HG03469 (cell line): ENCODE results near the gene TECPR1.
A peak's percentile ranks its signal among the peaks of the same experiment; 100 is the strongest.

Experiments used
- ATAC-seq: cut with Tn5 transposase; IDR thresholded peaks from one replicate; pipeline ENCODE4 v1.9.1; 2021; ENCODE audit warnings: mild to moderate bottlenecking, moderate library complexity, moderate number of reproducible peaks; ENCODE audit not compliant: unreplicated experiment

TECPR1 gene

GRCh38 chr7:98283887-98284222, 31.8 kb upstream of the TECPR1 start:
- ATAC-seq = no peak

DNA sequence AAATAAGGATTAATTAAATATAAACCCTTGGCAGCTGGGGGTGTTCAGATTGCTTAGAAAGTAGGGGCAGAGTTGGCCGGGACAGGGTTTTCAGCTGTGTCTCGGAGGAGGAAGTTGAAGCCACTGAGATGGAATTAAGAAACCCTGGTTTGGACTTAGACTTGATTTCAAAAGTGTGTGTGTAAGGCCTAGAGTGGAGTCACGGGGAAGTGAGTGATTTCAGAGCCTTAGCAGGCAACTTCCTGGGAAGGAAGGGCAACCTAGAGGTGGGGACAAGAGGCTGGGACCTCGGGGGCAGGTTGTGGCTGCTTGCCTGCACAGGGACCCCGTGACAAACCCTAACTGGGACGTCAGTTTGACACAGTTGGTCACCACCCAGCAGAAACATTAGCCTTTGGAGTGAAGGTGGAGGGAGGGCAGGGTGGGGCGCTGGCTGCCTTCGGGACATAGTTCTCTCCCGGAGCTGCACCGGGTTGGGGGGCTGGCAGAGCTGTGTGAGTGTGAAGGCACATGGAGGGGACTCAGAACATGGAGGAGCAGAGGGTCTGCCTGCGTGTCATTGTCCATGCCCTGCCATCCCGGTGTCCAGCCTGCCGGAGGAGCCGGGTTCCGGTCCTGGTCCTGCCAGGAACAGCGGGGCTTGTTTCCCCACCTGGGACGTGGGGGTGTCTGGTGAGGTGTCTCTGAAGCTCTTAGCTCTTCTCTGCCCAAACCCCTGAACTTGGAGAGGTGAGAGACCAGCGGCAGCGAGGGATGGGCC, 31.3 kb upstream of the TECPR1 start:
- ATAC-seq = no peak

DNA sequence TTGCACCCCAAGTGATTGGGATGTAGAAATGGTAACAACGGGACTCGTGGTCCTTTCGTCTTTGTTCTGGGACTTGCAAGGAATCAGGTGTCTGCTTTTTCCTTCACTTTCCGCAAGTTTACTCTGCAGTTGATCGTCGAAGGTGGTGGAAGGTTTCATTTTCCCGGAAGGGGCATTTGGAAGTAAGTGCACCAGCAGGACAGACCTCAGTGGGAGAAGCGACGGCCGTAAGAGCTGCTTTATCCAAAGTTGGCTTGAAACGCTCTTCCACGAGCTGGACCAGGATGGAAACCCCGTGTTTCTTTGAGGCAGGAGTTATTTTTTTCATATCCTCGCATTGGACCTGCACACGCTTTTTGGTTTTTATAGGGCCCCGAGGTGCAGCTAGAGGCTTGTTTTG, 30.7 kb upstream of the TECPR1 start:
- no peak for ATAC-seq

DNA sequence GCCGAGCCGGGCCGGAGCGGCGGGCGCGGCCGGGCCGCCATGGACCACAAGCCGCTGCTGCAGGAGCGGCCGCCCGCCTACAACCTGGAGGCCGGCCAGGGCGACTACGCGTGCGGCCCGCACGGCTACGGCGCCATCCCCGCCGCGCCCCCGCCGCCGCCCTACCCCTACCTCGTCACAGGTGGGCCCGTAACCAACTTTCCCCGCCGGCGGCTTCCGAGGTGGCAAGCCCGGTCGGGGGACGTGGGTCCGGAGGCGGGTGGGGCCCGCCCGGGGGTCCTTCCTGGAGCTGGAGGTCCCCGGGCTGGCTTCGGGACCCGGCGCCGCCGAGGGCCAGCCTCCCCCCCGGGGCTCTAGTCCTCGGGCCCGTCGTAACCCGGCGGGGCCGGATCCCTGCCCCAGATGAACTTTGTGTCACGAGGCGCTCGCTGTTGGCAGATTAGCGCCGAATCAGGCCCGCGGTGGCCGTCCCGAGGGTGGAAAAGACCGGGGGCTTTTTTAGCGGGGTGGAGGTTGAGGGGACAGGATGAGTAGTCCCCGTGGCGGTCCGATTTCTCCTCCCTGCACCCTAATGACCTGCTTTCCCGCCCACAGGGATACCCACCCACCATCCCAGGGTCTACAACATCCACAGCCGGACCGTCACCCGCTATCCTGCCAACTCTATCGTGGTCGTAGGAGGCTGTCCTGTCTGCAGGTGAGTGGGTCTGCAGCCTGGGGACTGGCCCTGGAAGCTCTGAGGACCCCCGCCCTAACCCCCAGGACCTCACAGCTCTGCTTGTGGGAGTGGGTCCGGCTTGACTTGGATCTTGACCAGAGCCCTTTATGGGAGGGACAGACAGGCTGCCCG, 29.9 kb upstream of the TECPR1 start:
- peak; percentile 32 for ATAC-seq

- ATAC-seq = peak; percentile 41
Observed at GRCh38 chr7:98280791-98281756, 29.0 kb upstream of the TECPR1 start, which contains the start of gene BRI3. TSS of gene BRI3 (plus strand) at chr7:98281686. CDS start at chr7:98281796, 110 bp downstream.

GRCh38 chr7:98280296-98280695, 28.3 kb upstream of the TECPR1 start:
- no peak for ATAC-seq

GRCh38 chr7:98278936-98279335, 26.9 kb upstream of the TECPR1 start:
- ATAC-seq = no peak

DNA sequence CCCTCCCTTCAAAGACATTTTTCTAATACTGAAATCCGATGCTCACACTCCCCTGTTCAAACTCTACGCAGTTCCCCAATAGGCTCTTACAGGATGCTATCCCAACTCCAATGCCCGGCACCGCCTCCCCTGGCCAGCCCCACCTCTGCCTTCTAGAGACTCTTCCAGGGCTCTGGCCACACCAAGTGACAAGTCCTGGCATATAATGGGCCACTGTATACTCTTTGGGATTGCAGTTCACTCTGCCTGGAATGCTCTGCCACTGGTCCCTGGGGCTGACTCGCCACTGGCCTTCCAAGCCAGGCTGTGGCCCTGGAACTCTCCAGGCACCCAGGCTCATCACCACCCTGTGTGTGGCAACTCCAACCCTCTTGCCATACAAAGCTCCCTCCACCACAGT, 26.4 kb upstream of the TECPR1 start:
- ATAC-seq = no peak

- ATAC-seq = no peak
Observed at GRCh38 chr7:98276241-98276761, 24.3 kb upstream of the TECPR1 start.

DNA sequence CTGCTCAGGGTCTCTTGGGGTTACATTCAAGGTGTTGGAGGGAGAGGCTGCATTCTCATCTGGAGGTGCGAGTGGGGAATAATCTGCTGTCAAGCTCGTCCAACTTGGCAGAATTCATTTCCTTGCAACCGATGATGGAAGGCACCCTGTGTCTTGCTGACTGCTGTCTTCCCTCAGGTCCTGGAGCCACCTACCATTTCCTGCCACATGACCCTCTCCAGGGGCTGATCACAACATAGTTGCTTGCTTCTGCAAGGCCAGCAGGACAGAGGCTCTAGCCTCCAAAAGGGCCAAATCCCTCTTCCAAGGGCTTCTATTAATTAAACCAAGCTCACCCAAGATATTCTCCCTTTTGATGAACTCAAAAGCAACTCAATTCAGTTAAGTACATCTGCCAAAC, 15.3 kb upstream of the TECPR1 start:
- no peak for ATAC-seq

GRCh38 chr7:98266840-98267239, 14.8 kb upstream of the TECPR1 start:
- no peak for ATAC-seq

GRCh38 chr7:98265841-98266271, 13.8 kb upstream of the TECPR1 start:
- no peak for ATAC-seq

- ATAC-seq = no peak
Observed at GRCh38 chr7:98257701-98258100, 5.7 kb upstream of the TECPR1 start.

- ATAC-seq = no peak
Observed at GRCh38 chr7:98256431-98256830, 4.4 kb upstream of the TECPR1 start.

DNA sequence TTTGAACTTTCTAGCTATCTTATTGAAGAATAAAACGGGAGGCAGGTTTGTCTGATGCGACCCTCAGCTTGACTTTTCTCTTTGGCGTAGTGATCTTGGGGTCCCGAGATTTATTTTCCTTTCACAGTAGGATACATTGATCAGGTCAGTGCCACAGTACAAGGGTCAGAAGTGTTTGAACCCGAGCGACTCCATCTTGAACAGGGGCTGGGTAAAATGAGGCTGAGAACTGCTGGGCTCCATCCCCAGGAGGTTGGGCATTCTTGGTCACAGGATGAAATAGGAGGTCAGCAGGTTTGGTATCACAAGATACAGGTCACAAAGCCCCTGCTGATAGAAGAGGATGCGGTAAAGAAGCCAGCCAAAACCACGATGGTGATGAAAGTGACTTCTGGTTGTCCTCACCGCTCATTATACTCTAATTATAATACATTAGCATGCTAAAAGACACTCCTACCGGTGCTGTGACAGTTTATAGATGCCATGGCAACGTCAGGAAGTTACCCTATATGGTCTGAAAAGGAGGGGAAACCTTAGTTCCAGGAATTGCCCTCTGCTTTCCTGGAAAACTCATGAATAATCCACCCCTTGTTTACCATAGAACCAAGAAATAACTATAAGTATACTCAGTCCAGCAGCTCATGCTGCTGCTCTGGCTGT, 3.0 kb upstream of the TECPR1 start:
- no peak for ATAC-seq

- no peak for ATAC-seq
Observed at GRCh38 chr7:98254516-98254915, 2.5 kb upstream of the TECPR1 start.

- no peak for ATAC-seq
Observed at GRCh38 chr7:98252425-98253054, 508 bp upstream of the TECPR1 start.

GRCh38 chr7:98251231-98251600, 816 bp downstream of the TECPR1 start:
- ATAC-seq = peak; percentile 28

GRCh38 chr7:98250789-98251188, 1.2 kb downstream of the TECPR1 start:
- no peak for ATAC-seq

DNA sequence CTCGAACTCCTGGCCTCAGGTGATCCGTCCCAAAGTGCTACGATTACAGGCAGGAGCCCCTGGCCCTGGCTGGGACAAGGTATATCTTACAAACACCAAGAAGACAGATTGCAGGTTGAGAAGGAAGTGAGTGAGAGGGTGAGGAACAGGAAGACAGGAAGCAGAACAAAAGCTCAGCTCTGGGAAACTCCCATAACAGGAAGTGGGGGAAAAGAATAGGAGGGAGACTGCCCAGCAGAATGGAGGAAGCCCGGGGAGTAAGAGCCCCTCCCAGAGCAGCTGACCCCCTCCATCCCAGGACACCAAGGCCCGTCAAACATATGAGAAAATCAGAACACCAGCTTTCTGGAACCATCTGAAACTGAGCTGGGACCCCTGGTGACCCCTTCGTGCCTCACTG, 2.9 kb downstream of the TECPR1 start:
- ATAC-seq = no peak
